Left lung (tissue), 10 donors: Measurements from ENCODE around the gene KRTAP9-8. TPM values are rescaled to one million over a fixed set of nuclear protein-coding genes. Genes with fewer than 3 reads are reported as not detected.
"Not testable (repeated sequence)": the region's sequence is repeated elsewhere in the genome, so short reads cannot be mapped to it uniquely, and the experiment has no call there.

ENCODE experiments used
- ATAC-seq: fragments of 200-7000 bp; cut with Tn5 transposase; one replicate; pipeline ENCODE4 v1.9.1; 2020; ENCODE audit warnings: moderate library complexity
- DNase-seq, 4 donors: peaks; one replicate each; pipeline ENCODE4 v3.0.0-alpha.2; 2013 to 2020
- H3K27ac ChIP-seq, 2 donors: fragments of 200-600 bp; sonication (generic) in 1 of 2; one replicate each; pipeline versions ENCODE4 v1.5.0 to v1.8.0; 2020 to 2021
- H3K27me3 ChIP-seq, 2 donors: fragments of 200-600 bp; sonication (generic) in 1 of 2; one replicate each; pipeline versions ENCODE4 v1.5.0 to v1.8.0; 2020 to 2021
- H3K36me3 ChIP-seq, 2 donors: fragments of 200-600 bp; sonication (generic) in 1 of 2; one replicate each; pipeline versions ENCODE4 v1.5.0 to v1.8.0; 2020 to 2021
- H3K4me1 ChIP-seq, 2 donors: fragments of 200-600 bp; one replicate each; pipeline ENCODE4 v1.8.0; 2021
- H3K4me3 ChIP-seq, 2 donors: fragments of 200-600 bp; sonication (generic) in 1 of 2; one replicate each; pipeline versions ENCODE4 v1.5.0 to v1.8.0; 2020 to 2021; ENCODE audit warnings: mild to moderate bottlenecking in 1 of 2
- H3K9me3 ChIP-seq, 2 donors: fragments of 200-600 bp; sonication (generic) in 1 of 2; one replicate each; pipeline versions ENCODE4 v1.5.0 to v1.8.0; 2020 to 2021
- intact Hi-C, 2 donors: fragments of 100-400 bp; cut with DNase I; formaldehyde crosslinking; loops; one replicate each; pipeline versions ENCODE4 v1.11.2 to v1.14.2; 2022
- polyA plus RNA-seq, 6 donors: library from polyadenylated mRNA; unstranded; fragments of 120-200 nt; gene quantifications; one replicate each; pipeline ENCODE4 v1.2.1, GENCODE V29; 2013; ENCODE audit not compliant: insufficient read length in 6 of 6
- total RNA-seq, 2 donors: library from RNA; stranded (reverse); fragmentation: NEBNext Ultra II Directional; extraction: Animal tissue kit (Norgen Biotek cat#: 25700); gene quantifications; one replicate each; pipeline ENCODE4 v1.2.1, GENCODE V29; 2021
- TF ChIP-seq, protein P1 (sequence below), 2 donors: fragments of 200-600 bp; sonication (generic) in 1 of 2; IDR thresholded peaks; one replicate each; pipeline versions ENCODE4 v1.5.0 to v1.8.0; 2021; ENCODE audit warnings: antibody characterized with exemption in 2 of 2
- donor health status: DM: no; HTN: yes; CAD: no.
- donor health status: DM: no; HTN: no; CAD: no.

Gene KRTAP9-8
- total and polyA plus RNA-seq, 8 donors = not detected

DNA sequence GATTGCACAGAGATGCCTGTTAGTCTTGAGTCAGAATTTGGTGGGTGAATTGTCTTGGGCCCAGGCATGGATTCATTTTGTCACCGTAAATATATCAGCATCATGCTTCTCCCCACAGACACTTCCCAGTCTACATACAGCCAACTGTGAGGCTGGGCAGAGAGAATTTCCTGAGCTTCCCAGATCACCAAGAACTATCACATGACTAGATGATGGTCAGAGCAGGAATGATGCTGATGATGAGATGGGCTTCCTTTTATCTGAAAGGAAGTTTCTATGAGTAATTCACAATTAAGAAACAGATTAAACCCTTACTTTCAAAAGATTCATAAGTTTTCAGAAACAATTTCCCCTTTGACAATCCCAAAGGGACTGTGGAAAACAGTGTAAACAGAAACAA, 17.1 kb downstream of the KRTAP9-8 start:
- TF ChIP-seq, protein P1, sequence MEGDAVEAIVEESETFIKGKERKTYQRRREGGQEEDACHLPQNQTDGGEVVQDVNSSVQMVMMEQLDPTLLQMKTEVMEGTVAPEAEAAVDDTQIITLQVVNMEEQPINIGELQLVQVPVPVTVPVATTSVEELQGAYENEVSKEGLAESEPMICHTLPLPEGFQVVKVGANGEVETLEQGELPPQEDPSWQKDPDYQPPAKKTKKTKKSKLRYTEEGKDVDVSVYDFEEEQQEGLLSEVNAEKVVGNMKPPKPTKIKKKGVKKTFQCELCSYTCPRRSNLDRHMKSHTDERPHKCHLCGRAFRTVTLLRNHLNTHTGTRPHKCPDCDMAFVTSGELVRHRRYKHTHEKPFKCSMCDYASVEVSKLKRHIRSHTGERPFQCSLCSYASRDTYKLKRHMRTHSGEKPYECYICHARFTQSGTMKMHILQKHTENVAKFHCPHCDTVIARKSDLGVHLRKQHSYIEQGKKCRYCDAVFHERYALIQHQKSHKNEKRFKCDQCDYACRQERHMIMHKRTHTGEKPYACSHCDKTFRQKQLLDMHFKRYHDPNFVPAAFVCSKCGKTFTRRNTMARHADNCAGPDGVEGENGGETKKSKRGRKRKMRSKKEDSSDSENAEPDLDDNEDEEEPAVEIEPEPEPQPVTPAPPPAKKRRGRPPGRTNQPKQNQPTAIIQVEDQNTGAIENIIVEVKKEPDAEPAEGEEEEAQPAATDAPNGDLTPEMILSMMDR (IDR thresholded peaks at IDR 0.05) = no peak
- intact Hi-C loops = no loop called here
- H3K9me3 ChIP-seq = no peaks in the 10 kb centered on the region
- ATAC-seq (no peak), DNase-seq (no peak)
- no peaks in the 10 kb centered on the region for H3K4me1 ChIP-seq
- H3K4me3 ChIP-seq = no peak overlapping the region
- peaks cover 0 to 20% of the 10 kb centered on the region in 2 donors for H3K27me3 ChIP-seq
- H3K27ac ChIP-seq = no peak overlapping the region
- H3K36me3 ChIP-seq = no peaks in the 10 kb centered on the region

DNA sequence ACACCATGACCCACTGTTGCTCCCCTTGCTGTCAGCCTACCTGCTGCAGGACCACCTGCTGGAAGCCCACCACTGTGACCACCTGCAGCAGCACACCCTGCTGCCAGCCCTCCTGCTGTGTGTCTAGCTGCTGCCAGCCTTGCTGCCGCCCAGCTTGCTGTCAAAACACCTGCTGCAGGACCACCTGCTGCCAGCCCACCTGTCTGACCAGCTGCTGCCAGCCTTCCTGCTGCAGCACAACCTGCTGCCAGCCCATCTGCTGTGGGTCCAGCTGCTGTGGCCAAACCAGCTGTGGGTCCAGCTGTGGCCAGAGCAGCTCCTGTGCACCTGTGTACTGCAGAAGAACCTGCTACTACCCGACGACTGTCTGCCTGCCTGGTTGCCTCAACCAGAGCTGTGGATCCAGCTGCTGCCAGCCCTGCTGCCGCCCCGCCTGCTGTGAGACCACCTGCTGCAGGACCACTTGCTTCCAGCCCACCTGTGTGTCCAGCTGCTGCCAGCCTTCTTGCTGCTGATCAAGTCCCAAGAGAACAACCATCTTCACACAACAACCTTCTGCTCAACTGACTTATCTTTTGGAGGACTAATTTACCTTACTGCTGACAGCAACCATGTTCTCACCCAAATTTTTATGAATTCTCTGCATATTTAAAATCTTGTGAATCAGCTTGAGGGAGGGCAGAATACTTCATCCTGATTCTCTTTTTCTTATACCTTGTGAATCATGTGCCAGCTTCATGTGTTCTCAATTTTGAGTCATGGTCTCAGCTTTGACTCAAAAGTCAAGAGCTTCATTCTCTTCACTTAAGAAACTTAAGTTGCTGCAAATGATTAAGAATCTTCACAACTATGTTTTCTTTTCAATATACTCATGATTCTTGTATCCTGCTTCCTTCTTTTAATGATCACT, 17.8 kb downstream of the KRTAP9-8 start, which contains the start of gene KRTAP9-9:
Gene KRTAP9-9 (plus strand): TSS at position 4 of the 910 bp plus-strand sequence.
- H3K36me3 ChIP-seq, H3K27ac ChIP-seq, ATAC-seq, H3K4me3 ChIP-seq, H3K9me3 ChIP-seq, H3K4me1 ChIP-seq, intact Hi-C loops: not testable (repeated sequence)
- H3K27me3 ChIP-seq = peaks cover 0 to 20% of the 10 kb centered on the region in 2 donors
- DNase-seq = peak in 1 of 4 donors; percentile 60

DNA sequence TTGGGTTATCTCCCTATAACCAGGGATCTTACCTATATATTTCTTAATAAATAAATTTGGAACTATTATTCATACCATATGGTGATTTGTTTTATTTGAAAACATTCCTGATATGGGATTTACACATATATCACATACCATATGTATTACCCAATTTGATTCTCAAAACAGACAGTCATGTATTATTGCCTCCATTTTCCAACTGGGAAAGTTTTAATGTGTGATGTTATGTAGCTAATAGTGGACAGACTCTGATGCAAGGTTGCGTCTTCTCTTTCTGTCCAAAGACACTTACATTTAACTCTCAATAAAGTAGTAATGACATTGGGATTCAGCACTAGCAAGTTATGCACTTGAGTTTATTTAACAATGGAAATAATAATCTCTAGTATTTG, 18.5 kb downstream of the KRTAP9-8 start:
- ATAC-seq (no peak), DNase-seq (no peak)
- H3K4me1 ChIP-seq = no peaks in the 10 kb centered on the region
- peaks cover 0 to 20% of the 10 kb centered on the region in 2 donors for H3K27me3 ChIP-seq
- no peaks in the 10 kb centered on the region for H3K9me3 ChIP-seq
- intact Hi-C loops = no loop called here
- H3K4me3 ChIP-seq = no peak overlapping the region
- TF ChIP-seq, protein P1 (IDR thresholded peaks at IDR 0.05) = no peak
- no peak overlapping the region for H3K27ac ChIP-seq
- H3K36me3 ChIP-seq = no peaks in the 10 kb centered on the region

DNA sequence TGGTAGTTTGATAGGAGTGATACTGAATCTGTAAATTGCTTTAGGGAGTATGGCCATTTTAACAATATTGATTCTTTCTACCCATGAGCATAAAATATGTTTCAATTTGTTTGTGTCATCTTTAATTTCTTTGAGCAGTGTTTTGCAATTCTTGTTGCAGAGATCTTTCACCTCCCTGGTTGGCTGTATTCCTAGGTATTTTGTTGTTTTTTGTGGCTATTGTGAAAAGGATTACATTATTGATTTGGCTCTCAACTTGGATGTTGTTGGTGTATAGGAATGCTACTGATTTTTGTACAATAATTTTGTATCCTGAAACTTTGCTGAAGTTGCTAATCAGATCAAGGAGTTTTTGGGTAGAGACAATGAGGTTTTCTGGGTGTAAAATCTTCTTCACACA, 20.6 kb downstream of the KRTAP9-8 start:
- Histone ChIP-seq H3K9me3 (no peaks in the 10 kb centered on the region), H3K36me3 (no peaks in the 10 kb centered on the region), H3K4me1 (no peaks in the 10 kb centered on the region), H3K27me3 (peaks cover 0 to 11% of the 10 kb centered on the region in 2 donors), H3K4me3 (no peak overlapping the region), H3K27ac (no peak overlapping the region)
- ATAC-seq (no peak), DNase-seq (no peak)
- TF ChIP-seq, protein P1 (IDR thresholded peaks at IDR 0.05) = no peak
- intact Hi-C loops = no loop called here

DNA sequence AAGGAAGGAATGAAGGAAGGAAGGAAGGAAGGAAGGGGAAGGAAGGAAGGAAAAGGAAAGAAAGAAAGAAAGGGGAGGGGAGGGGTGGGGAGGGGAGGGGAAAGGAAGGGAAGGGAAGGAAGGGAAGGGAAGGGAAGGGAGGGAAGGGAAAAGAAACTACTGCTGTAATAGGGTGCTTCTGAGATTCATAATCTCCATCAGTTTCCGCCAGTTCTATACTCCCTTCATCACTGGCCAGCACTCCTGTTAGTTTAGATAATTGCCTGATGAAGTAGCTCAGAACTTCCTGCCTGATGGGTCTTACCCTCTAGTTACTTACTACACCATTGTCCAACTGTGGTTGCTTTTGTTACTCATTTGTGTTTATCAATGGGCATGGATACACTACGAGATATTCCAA, 25.4 kb downstream of the KRTAP9-8 start:
- Histone ChIP-seq H3K4me1 (no peaks in the 10 kb centered on the region), H3K4me3 (no peak overlapping the region), H3K27ac (no peak overlapping the region), H3K27me3 (peaks cover 0 to 4% of the 10 kb centered on the region in 2 donors), H3K36me3 (no peaks in the 10 kb centered on the region), H3K9me3 (no peaks in the 10 kb centered on the region)
- DNase-seq = no peak
- TF ChIP-seq, protein P1 (IDR thresholded peaks at IDR 0.05) = no peak
- intact Hi-C loops = no loop called here
- no peak for ATAC-seq
